CD4-positive, alpha-beta T cell treated with Interleukin-6 at 100 ng/mL for 8 hours (primary cell): ENCODE data around the gene NOVA1.

Source experiments
- DNase-seq: peaks from one replicate; pipeline ENCODE4 v3.0.0-alpha.2; 2020; ENCODE audit warnings: mixed read lengths, low spot score

NOVA1 gene

GRCh38 chr14:26444822-26445221 lies 153.0 kb downstream of the NOVA1 start:
- DNase-seq, result no peak

- no peak for DNase-seq
Observed at GRCh38 chr14:26443654-26444053, 154.2 kb downstream of the NOVA1 start.

GRCh38 chr14:26429205-26429604 lies 168.6 kb downstream of the NOVA1 start:
- DNase-seq, result no peak

- no peak for DNase-seq
Observed at GRCh38 chr14:26427097-26427496, 170.7 kb downstream of the NOVA1 start.

- DNase-seq, result no peak
Observed at GRCh38 chr14:26424537-26424936, 173.3 kb downstream of the NOVA1 start.

GRCh38 chr14:26415618-26416123 lies 182.2 kb downstream of the NOVA1 start:
- DNase-seq, result no peak

- DNase-seq, result no peak
Observed at GRCh38 chr14:26414926-26415325, 182.9 kb downstream of the NOVA1 start.

GRCh38 chr14:26414103-26414502 lies 183.7 kb downstream of the NOVA1 start:
- DNase-seq, result no peak

GRCh38 chr14:26412421-26412820 lies 185.4 kb downstream of the NOVA1 start:
- no peak for DNase-seq

- no peak for DNase-seq
Observed at GRCh38 chr14:26410189-26410685, 187.6 kb downstream of the NOVA1 start.

GRCh38 chr14:26404927-26405326 lies 192.9 kb downstream of the NOVA1 start:
- no peak for DNase-seq

- DNase-seq, result no peak
Observed at GRCh38 chr14:26403760-26404159, 194.1 kb downstream of the NOVA1 start.

GRCh38 chr14:26402126-26402525 lies 195.7 kb downstream of the NOVA1 start:
- no peak for DNase-seq

- no peak for DNase-seq
Observed at GRCh38 chr14:26401179-26401968, 196.5 kb downstream of the NOVA1 start.

GRCh38 chr14:26400373-26400772 lies 197.5 kb downstream of the NOVA1 start:
- no peak for DNase-seq

GRCh38 chr14:26398616-26399015 lies 199.2 kb downstream of the NOVA1 start:
- no peak for DNase-seq
